ENCODE data around the gene SCN5A.

DNA sequence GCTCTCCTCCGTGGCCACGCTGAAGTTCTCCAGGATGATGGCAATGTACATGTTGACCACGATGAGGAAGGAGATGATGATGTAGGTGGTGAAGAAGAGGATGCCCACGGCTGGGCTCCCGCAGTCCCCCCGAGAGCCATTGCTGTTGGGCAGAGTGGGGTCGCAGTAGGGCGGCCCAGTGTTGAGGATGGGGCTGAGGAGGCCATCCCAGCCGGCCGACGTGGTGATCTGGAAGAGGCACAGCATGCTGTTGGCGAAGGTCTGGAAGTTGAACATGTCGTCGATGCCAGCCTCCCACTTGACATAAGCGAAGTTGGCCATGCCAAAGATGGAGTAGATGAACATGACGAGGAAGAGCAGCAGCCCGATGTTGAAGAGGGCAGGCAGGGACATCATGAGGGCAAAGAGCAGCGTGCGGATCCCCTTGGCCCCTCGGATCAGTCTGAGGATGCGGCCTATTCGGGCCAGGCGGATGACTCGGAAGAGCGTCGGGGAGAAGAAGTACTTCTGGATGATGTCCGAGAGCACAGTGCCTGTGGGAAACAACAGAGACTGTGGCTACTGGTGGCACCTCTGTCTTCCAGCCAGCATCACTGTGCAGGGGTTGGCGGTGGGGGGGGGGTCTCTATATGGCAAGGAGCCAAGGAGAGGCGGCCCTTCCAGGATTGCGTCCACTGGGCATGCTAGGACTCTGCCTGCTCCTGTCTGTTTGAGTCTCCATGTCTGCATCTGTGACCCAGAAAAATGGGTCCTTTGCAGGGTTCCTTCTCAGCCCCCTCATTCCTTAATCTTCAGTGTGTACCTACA, 98.3 kb downstream of the SCN5A start:
- TF ChIP-seq RCOR1 (IDR thresholded peaks at IDR 0.05; ENCODE audit: insufficient replicate concordance, low read length) (no peak), SMC3 (IDR thresholded peaks at IDR 0.05; ENCODE audit: low read depth, low read length) (no peak), POLR2A (IDR thresholded peaks at IDR 0.05; ENCODE audit: low read depth, low read length) (no peak), FOS (IDR thresholded peaks at IDR 0.05; ENCODE audit: low read depth, low read length) (no peak)
- TF ChIP-seq, protein P1, sequence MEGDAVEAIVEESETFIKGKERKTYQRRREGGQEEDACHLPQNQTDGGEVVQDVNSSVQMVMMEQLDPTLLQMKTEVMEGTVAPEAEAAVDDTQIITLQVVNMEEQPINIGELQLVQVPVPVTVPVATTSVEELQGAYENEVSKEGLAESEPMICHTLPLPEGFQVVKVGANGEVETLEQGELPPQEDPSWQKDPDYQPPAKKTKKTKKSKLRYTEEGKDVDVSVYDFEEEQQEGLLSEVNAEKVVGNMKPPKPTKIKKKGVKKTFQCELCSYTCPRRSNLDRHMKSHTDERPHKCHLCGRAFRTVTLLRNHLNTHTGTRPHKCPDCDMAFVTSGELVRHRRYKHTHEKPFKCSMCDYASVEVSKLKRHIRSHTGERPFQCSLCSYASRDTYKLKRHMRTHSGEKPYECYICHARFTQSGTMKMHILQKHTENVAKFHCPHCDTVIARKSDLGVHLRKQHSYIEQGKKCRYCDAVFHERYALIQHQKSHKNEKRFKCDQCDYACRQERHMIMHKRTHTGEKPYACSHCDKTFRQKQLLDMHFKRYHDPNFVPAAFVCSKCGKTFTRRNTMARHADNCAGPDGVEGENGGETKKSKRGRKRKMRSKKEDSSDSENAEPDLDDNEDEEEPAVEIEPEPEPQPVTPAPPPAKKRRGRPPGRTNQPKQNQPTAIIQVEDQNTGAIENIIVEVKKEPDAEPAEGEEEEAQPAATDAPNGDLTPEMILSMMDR (conservative IDR thresholded peaks at IDR 0.05; ENCODE audit: low read depth, low read length), result no peak
- TF ChIP-seq, protein P2, sequence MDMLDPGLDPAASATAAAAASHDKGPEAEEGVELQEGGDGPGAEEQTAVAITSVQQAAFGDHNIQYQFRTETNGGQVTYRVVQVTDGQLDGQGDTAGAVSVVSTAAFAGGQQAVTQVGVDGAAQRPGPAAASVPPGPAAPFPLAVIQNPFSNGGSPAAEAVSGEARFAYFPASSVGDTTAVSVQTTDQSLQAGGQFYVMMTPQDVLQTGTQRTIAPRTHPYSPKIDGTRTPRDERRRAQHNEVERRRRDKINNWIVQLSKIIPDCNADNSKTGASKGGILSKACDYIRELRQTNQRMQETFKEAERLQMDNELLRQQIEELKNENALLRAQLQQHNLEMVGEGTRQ (IDR thresholded peaks at IDR 0.05; ENCODE audit: low read depth, low read length), result no peak

Data from IMR-90 (cell line).